Hematopoietic multipotent progenitor cell treated with erythropoietin and hydrocortisone succinate and interleukin-3 and kit ligand, for 6 days (in vitro differentiated cells): ENCODE data around the gene TSPAN2.

Experiments used
- DNase-seq: peaks from one replicate; pipeline ENCODE4 v3.0.0-alpha.2; 2015

TSPAN2 gene

GRCh38 chr1:115073298-115074087 is 15.8 kb downstream of the TSPAN2 start:
- DNase-seq: no peak

DNA sequence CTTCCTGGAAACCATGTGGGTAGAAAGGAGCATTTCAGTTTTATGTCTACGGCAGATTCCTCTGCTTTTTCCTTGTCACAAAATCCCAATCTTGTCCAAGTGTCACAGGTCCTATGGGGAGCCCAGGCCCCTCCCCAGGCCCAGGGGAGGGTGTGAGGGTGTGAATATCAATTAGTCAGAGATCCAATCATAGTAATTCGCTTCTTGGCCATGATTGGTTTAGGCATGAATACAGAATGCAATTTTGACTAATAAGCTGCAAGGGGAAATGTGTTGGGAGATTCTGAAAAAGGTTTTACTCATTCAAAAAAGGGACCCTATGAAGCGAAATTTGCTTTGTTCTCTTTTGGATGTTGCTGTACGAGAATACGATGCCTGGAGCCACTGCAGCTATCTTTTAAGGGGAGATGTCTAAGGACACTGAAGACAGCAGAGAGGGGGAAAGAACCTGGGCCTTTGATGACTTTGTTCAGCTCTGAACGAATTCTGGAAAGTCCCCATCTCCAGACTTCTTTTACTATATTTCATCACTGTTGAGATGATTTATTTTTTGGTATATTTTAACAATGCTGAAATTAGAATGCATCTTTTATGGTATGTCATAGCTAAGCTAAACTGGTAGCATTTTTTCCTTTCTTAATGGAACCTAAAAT is 18.2 kb downstream of the TSPAN2 start:
- no peak for DNase-seq

DNA sequence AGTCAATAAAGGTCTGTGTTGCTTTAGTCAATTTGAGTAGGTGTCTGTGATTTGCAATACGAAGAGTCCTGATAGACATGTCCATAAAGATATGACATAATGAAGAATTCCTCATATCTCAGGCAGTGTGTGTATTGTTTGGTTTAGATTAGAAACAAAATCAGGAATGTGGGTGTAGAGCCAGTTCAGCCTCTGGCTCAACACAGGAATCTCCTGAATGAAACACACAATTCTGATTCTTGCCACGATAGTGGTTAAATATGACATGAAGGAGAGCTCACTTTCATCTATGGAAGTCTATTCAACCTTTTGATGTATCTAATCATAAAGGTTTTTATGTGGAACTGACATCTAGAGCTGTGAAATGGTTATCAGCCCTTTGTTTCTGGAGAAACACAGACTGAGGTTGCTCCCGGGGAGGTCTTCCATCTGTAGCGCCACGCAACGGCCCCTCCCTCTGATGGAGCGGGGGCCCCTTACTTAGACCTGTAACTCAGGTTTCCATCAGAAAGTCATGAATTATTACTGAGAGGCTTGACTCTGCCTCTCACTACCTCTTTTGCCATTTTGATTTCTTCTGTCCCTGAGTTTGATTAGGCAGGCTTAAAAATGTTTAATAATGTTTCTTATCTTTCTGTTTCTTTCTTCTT is 19.5 kb downstream of the TSPAN2 start:
- DNase-seq: no peak

GRCh38 chr1:115068826-115069585 is 20.3 kb downstream of the TSPAN2 start:
- no peak for DNase-seq

DNA sequence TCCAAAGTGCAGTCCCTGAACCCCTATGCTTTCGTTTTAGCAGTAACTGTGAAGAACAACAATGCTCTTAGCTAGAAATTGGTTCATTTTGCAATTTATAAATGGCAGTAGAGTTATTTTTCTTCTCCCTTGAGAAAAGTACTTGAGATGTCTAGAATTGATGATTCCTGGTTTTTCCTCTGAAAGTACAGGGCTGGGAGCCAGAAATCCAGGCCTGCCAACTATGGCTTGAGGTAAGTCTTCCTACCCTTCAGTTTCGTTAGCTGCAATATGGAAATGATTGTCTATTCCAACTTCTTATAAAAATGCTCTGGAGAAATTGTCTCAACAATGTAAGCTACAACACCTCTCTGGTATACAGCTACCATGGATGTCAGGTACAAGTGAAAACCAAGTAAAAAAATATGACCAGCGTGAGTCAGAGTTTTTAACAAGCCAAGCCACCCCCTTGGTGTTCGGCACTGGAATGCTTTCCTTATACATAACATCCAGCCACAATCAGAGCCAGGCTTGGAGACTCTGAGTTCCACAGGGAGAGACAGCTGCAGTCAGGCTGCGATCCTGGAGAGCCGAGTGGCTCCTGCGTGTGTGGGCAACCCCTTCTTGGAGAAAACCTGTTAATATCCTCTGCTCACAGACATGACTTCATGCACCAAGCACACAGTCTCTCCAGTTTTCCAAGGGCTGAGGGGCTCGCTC is 22.0 kb downstream of the TSPAN2 start:
- DNase-seq: no peak

GRCh38 chr1:115065021-115065420 is 24.3 kb downstream of the TSPAN2 start:
- no peak for DNase-seq

DNA sequence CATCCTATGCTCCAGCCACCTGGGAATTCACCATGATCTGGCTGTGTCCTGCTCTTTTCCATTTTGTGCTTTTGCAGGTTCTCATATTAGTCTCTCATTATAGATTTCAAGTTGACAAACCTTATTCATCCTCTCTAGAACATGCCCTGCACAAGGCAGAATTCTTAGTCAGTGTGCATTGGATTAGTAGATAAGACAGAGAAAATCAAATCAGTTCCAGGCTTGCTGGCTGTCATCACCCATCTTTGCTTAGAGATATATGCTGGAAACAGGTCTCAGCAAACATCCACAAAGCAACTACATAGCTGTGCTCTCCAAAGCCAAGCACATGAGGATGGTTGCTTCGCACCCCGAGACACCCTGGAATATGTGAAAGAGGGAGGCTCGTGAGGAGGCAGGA is 24.8 kb downstream of the TSPAN2 start:
- DNase-seq: no peak

DNA sequence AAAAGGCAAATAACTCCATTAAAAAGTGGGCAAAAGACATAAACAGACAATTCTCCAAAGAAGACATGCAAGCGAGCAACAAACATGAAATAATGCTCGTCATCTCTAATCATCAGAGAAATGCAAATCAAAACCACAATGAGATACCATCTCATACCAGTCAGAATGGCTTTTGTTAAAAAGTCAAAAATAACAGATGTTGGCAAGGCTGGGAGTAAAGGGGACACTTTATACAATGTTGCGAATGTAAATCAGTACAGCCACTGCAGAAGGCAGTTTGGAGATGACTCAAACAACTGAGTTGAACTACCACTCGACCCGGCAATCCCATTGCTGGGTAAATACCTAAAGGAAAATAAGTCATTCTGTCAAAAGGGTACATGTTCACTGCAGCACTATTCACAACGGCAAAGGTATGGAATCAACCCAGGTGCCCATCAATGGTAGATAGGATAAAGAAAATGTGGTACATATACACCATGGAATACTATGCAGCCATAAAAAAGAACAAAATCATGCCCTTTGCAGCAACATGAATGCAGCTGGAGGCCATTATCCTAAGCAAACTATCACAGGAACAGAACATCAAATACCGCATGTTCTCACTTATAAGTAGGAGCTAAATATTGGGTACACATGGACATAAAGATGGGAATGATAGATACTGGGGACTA is 25.9 kb downstream of the TSPAN2 start:
- peak; percentile 37 for DNase-seq

- peak; percentile 89 for DNase-seq
These were observed 26.7 kb downstream of the TSPAN2 start for GRCh38 chr1:115062542-115063004.

DNA sequence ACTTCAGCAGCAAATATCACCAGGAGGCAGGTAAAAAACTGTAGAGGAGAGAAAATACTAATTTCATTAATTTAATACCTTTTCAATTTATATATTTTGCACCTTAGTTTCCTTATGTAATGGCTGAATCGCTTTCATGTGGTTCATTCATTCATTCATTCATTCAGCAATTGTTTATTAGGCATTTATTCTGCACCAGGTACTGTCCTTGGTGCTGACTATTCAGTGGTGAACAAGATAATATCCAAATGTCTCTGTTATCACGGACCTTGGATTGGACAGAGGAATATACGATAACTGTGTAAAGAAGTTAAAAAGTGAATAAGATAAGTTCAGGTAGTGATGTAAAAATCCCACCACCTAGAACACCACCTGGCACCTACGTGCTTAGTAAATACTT is 28.8 kb downstream of the TSPAN2 start:
- DNase-seq: peak; percentile 28

- no peak for DNase-seq
These were observed 30.0 kb downstream of the TSPAN2 start for GRCh38 chr1:115059316-115059715.

- no peak for DNase-seq
These were observed 31.5 kb downstream of the TSPAN2 start for GRCh38 chr1:115057661-115058254.

- no peak for DNase-seq
These were observed 32.9 kb downstream of the TSPAN2 start for GRCh38 chr1:115056395-115056798.

DNA sequence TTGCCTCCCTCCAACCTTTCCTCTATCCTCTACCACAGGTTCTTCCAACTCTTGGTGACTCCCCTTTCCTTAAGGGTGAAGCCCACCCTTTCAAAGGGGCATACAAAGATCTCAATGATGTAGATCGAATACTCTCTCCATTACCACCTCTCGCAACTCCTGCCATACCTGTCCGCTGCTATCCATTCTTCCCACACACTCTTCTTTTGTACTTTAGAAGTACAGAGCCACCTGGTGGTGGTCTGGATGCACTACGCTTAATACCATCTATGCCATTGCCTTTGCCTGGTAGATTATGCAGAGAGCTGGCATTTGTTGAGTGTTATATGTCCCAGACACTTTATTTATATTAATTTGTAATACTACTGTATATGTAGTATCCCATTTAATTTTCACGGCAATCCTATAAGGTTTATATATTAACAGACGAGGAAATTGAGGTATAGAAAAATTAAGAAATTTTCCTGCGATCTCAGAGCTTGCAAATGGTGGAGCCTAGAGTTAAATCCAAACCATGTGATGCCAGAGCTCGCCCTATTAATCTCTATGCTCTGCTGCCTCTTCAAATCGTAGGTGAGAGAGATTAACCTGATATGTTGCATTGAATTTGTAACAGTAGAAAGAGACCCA is 36.7 kb downstream of the TSPAN2 start:
- peak; percentile 85 for DNase-seq

GRCh38 chr1:115051850-115052249 is 37.5 kb downstream of the TSPAN2 start:
- DNase-seq: no peak

- DNase-seq: no peak
These were observed 42.6 kb downstream of the TSPAN2 start for GRCh38 chr1:115046751-115047150.

DNA sequence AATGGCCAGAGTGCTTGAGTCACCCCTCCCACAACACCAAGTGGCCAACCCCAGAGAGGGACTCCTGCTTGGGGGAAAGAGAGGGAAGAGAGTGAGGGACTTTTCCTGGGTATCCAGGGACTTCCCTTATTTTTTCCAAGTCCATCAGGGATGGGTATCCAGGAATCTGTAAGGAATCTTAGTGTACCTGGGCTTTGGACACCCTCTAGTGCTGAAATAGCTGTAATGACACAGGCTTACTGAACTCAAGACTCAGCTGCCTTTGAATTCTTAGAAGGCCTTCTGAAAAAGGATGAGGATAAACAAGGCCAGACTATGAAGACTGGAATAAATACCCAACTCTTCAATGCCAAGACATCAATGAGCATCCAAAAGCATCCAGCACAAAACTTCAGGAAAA is 47.6 kb downstream of the TSPAN2 start:
- DNase-seq: peak; percentile 14

GRCh38 chr1:115040501-115040900 is 48.8 kb downstream of the TSPAN2 start:
- DNase-seq: no peak

GRCh38 chr1:115036814-115037507 is 52.3 kb downstream of the TSPAN2 start:
- DNase-seq: no peak

DNA sequence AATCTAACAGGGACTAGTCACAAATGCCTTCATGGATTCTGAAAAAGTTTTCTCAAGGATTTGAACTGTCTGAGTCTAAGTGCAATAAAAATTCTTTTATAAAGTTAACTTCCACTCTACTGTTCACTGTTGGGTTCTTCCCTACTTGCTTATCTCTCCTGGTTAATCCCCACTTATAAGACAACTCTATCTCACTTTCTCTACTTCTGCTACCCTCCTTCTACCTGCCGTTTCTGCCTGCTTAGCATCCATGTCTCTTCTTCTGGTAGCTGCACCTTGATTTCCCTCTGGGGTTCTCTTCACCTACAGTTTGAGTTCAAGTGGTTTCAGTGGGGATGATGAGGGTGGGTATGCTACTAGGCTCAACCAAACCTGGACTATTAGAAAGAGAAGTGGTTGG is 53.7 kb downstream of the TSPAN2 start:
- DNase-seq: no peak
